Endodermal cell (in vitro differentiated cells): ENCODE data around the gene RRP8. TPM values are rescaled to one million over a fixed set of nuclear protein-coding genes. Genes with fewer than 3 reads are reported as not detected.
A peak's percentile ranks its signal among the peaks of the same experiment; 100 is the strongest.

ENCODE experiments used
- DNase-seq: peaks from one replicate; pipeline ENCODE4 v3.0.0-alpha.2; 2017
- H3K27ac ChIP-seq: 2 replicates; pipeline ENCODE4 v1.5.1; 2013; ENCODE audit warnings: mild to moderate bottlenecking, low read depth, low read length, moderate library complexity
- H3K27me3 ChIP-seq: 2 replicates; pipeline ENCODE4 v1.6.1; 2013; ENCODE audit warnings: mild to moderate bottlenecking, low read length, moderate library complexity; ENCODE audit not compliant: insufficient read depth, control insufficient read depth, poor library complexity, severe bottlenecking
- H3K36me3 ChIP-seq: 2 replicates; pipeline ENCODE4 v1.7.0; 2013; ENCODE audit warnings: mild to moderate bottlenecking, low read length, moderate library complexity; ENCODE audit not compliant: control insufficient read depth, insufficient read depth
- H3K4me1 ChIP-seq: one replicate; pipeline ENCODE4 v1.7.0; 2013; ENCODE audit warnings: low read length; ENCODE audit not compliant: control insufficient read depth, insufficient read depth
- H3K4me3 ChIP-seq: 2 replicates; pipeline ENCODE4 v1.5.1; 2013; ENCODE audit warnings: mild to moderate bottlenecking, low read length, moderate library complexity
- H3K9ac ChIP-seq: 2 replicates; pipeline ENCODE4 v1.6.1; 2013; ENCODE audit warnings: mild to moderate bottlenecking, low read length, moderate library complexity; ENCODE audit not compliant: poor library complexity, severe bottlenecking; ENCODE audit errors: extremely low read depth
- H3K9me3 ChIP-seq: 2 replicates; pipeline ENCODE4 v1.6.1; 2013; ENCODE audit warnings: mild to moderate bottlenecking, low read length, moderate library complexity; ENCODE audit not compliant: control insufficient read depth
- H3K27ac Mint-ChIP-seq: 2 replicates; pipeline ENCODE4 v1.8.0; 2020; ENCODE audit warnings: mixed read lengths
- H3K27me3 Mint-ChIP-seq: 2 replicates; pipeline ENCODE4 v1.8.0; 2021; ENCODE audit warnings: mild to moderate bottlenecking, mixed read lengths; ENCODE audit not compliant: insufficient read depth
- H3K36me3 Mint-ChIP-seq: 2 replicates; pipeline ENCODE4 v1.8.0; 2020; ENCODE audit warnings: low read depth, mixed read lengths
- H3K4me1 Mint-ChIP-seq: 2 replicates; pipeline ENCODE4 v1.8.0; 2020; ENCODE audit warnings: mixed read lengths
- H3K4me3 Mint-ChIP-seq: 2 replicates; pipeline ENCODE4 v1.8.0; 2020; ENCODE audit warnings: mild to moderate bottlenecking, moderate library complexity, mixed read lengths
- H3K9me3 Mint-ChIP-seq: 2 replicates; pipeline ENCODE4 v1.8.0; 2020; ENCODE audit warnings: mild to moderate bottlenecking, mixed read lengths
- CTCF ChIP-seq: fragments of 200-600 bp; sonication (generic); conservative IDR thresholded peaks from 2 replicates; pipeline ENCODE4 v1.5.0; 2021; ENCODE audit warnings: antibody characterized with exemption, mild to moderate bottlenecking
- WGBS, 2 experiments: methylation state at CpG; one replicate each; pipeline versions ENCODE4 v1.1.5 to v1.1.7; 2013; ENCODE audit warnings: missing lambda C conversion rate in 2 of 2, mixed read lengths in 1 of 2; ENCODE audit not compliant: insufficient coverage in 1 of 2, insufficient read length in 1 of 2; 5-methylcytosine and 5-hydroxymethylcytosine counted together
- total RNA-seq, 2 donors: library from RNA; stranded (reverse); fragmentation: NEBNext Ultra II Directional in 1 of 2; extraction: Animal tissue kit (Norgen Biotek cat#: 25700) in 1 of 2; gene quantifications; 2 replicates in 1 of 2; 3 replicates in 1 of 2; pipeline ENCODE4 v1.2.1, GENCODE V29; 2021

The RRP8 gene
- total RNA-seq, 2 donors from 2014 or later = 11.0 to 12.8 TPM

GRCh38 chr11:6587360-6587953 is 16.0 kb downstream of the RRP8 start:
- H3K4me3 ChIP-seq = no peak overlapping the region
- TF ChIP-seq CTCF = no peak
- H3K9me3 Mint-ChIP-seq = peaks cover 22% of the 10 kb centered on the region
- no peak overlapping the region for H3K27ac Mint-ChIP-seq
- peaks cover 6% of the 10 kb centered on the region for H3K36me3 Mint-ChIP-seq
- peaks cover 21% of the 10 kb centered on the region for H3K9me3 ChIP-seq
- H3K4me1 ChIP-seq = no peaks in the 10 kb centered on the region
- H3K27me3 ChIP-seq = no peaks in the 10 kb centered on the region
- H3K27me3 Mint-ChIP-seq = no peaks in the 10 kb centered on the region
- H3K27ac ChIP-seq = no peak overlapping the region
- H3K36me3 ChIP-seq = peaks cover 7% of the 10 kb centered on the region
- H3K4me3 Mint-ChIP-seq = no peak overlapping the region
- DNase-seq = no peak
- no peak overlapping the region for H3K9ac ChIP-seq
- no peaks in the 10 kb centered on the region for H3K4me1 Mint-ChIP-seq
- 96 to 100% methylated on average over 11 of the region's 11 CpGs for WGBS, 2 experiments

GRCh38 chr11:6586434-6587359 is 16.7 kb downstream of the RRP8 start:
- H3K4me3 ChIP-seq = no peak overlapping the region
- DNase-seq = peak; percentile 81
- H3K27ac ChIP-seq = no peak overlapping the region
- peaks cover 3% of the 10 kb centered on the region for H3K36me3 ChIP-seq
- Mint-ChIP-seq H3K9me3 (peaks cover 22% of the 10 kb centered on the region), H3K27ac (no peak overlapping the region), H3K4me3 (no peak overlapping the region), H3K36me3 (peaks cover 3% of the 10 kb centered on the region), H3K27me3 (no peaks in the 10 kb centered on the region), H3K4me1 (no peaks in the 10 kb centered on the region)
- no peaks in the 10 kb centered on the region for H3K27me3 ChIP-seq
- peaks cover 26% of the 10 kb centered on the region for H3K9me3 ChIP-seq
- WGBS, 2 experiments = 93 to 95% methylated on average over 17 to 25 of the region's 25 CpGs
- TF ChIP-seq CTCF = no peak
- H3K9ac ChIP-seq = no peak overlapping the region
- no peaks in the 10 kb centered on the region for H3K4me1 ChIP-seq

- Mint-ChIP-seq H3K27ac (no peak overlapping the region), H3K4me3 (no peak overlapping the region), H3K36me3 (peaks cover 3% of the 10 kb centered on the region), H3K27me3 (no peaks in the 10 kb centered on the region), H3K9me3 (peaks cover 22% of the 10 kb centered on the region), H3K4me1 (no peaks in the 10 kb centered on the region)
- H3K9me3 ChIP-seq = peaks cover 26% of the 10 kb centered on the region
- H3K4me1 ChIP-seq = no peaks in the 10 kb centered on the region
- H3K4me3 ChIP-seq = no peak overlapping the region
- no peak for TF ChIP-seq CTCF
- no peak for DNase-seq
- no peak overlapping the region for H3K9ac ChIP-seq
- no peaks in the 10 kb centered on the region for H3K27me3 ChIP-seq
- no peaks in the 10 kb centered on the region for H3K36me3 ChIP-seq
- no peak overlapping the region for H3K27ac ChIP-seq
- 92% methylated on average over 2 of the region's 4 CpGs; no CpG with 5 or more reads in 1 of the 2 experiments for WGBS, 2 experiments
These were observed 18.9 kb downstream of the RRP8 start for GRCh38 chr11:6584528-6584927.
